Lower leg skin (tissue), 3 donors: ENCODE results near the gene IL10.

Source experiments
- CTCF ChIP-seq, 3 donors: fragments of 450-650 bp; IDR thresholded peaks; one replicate each; pipeline ENCODE4 v1.5.1; 2016; ENCODE audit warnings: antibody characterized with exemption in 3 of 3, mild to moderate bottlenecking in 3 of 3, moderate library complexity in 2 of 3
- POLR2A ChIP-seq, 2 donors: fragments of 450-650 bp; IDR thresholded peaks; one replicate each; pipeline ENCODE4 v1.6.1; 2016 to 2017; ENCODE audit warnings: antibody characterized with exemption in 2 of 2, mild to moderate bottlenecking in 1 of 2, moderate library complexity in 1 of 2

- TF ChIP-seq CTCF (IDR thresholded peaks at IDR 0.05) (no peak), POLR2A (IDR thresholded peaks at IDR 0.05) (no peak)
Observed at GRCh38 chr1:206761159-206761768, 11.0 kb downstream of the IL10 start.
